ENCODE measurements around the gene IQSEC1.

Gene IQSEC1

GRCh38 chr3:12984023-12984823 lies 89.0 kb downstream of the IQSEC1 start:
- DNase-seq (ENCODE audit: low read depth): peak; percentile 17

- DNase-seq (ENCODE audit: low read depth): no peak
These were observed 89.9 kb downstream of the IQSEC1 start for GRCh38 chr3:12983319-12983718.

GRCh38 chr3:12982619-12983101 lies 90.6 kb downstream of the IQSEC1 start:
- DNase-seq (ENCODE audit: low read depth): no peak

- DNase-seq (ENCODE audit: low read depth): no peak
These were observed 91.6 kb downstream of the IQSEC1 start for GRCh38 chr3:12981306-12982275.

GRCh38 chr3:12980596-12981290 lies 92.5 kb downstream of the IQSEC1 start:
- DNase-seq (ENCODE audit: low read depth): no peak

- DNase-seq (ENCODE audit: low read depth): no peak
These were observed 93.2 kb downstream of the IQSEC1 start for GRCh38 chr3:12979947-12980487.

- no peak for DNase-seq (ENCODE audit: low read depth)
These were observed 93.9 kb downstream of the IQSEC1 start for GRCh38 chr3:12979151-12979946.

GRCh38 chr3:12978682-12979081 lies 94.5 kb downstream of the IQSEC1 start:
- no peak for DNase-seq (ENCODE audit: low read depth)

GRCh38 chr3:12977117-12977808 lies 96.0 kb downstream of the IQSEC1 start:
- no peak for DNase-seq (ENCODE audit: low read depth)

GRCh38 chr3:12975748-12976522 lies 97.3 kb downstream of the IQSEC1 start:
- DNase-seq (ENCODE audit: low read depth): no peak

- DNase-seq (ENCODE audit: low read depth): no peak
These were observed 98.4 kb downstream of the IQSEC1 start for GRCh38 chr3:12974819-12975218.

- DNase-seq (ENCODE audit: low read depth): no peak
These were observed 98.9 kb downstream of the IQSEC1 start for GRCh38 chr3:12974334-12974733.

GRCh38 chr3:12973827-12974226 lies 99.4 kb downstream of the IQSEC1 start:
- DNase-seq (ENCODE audit: low read depth): no peak

- no peak for DNase-seq (ENCODE audit: low read depth)
These were observed 100.2 kb downstream of the IQSEC1 start for GRCh38 chr3:12972781-12973702.

- no peak for DNase-seq (ENCODE audit: low read depth)
These were observed 101.2 kb downstream of the IQSEC1 start for GRCh38 chr3:12972043-12972442.

- no peak for DNase-seq (ENCODE audit: low read depth)
These were observed 102.5 kb downstream of the IQSEC1 start for GRCh38 chr3:12970684-12971083.

- DNase-seq (ENCODE audit: low read depth): no peak
These were observed 103.7 kb downstream of the IQSEC1 start for GRCh38 chr3:12969486-12969885.

- no peak for DNase-seq (ENCODE audit: low read depth)
These were observed 104.7 kb downstream of the IQSEC1 start for GRCh38 chr3:12968541-12968940.
